Suppressor macrophage treated with lipopolysaccharide for 4 hours (primary cell): Measurements from ENCODE around the gene TP73.
A peak's percentile ranks its signal among the peaks of the same experiment; 100 is the strongest.

Source experiments
- DNase-seq: peaks from one replicate; pipeline ENCODE4 v3.0.0-alpha.2; 2020

Gene TP73

GRCh38 chr1:3674100-3675094 lies 22.1 kb downstream of the TP73 start:
- DNase-seq = no peak

GRCh38 chr1:3675436-3675835 lies 23.1 kb downstream of the TP73 start:
- DNase-seq = no peak

- DNase-seq = no peak
These were observed 24.5 kb downstream of the TP73 start for GRCh38 chr1:3676581-3677470.

- DNase-seq = peak; percentile 43
These were observed 25.2 kb downstream of the TP73 start for GRCh38 chr1:3677484-3677883.

- DNase-seq = peak; percentile 16
These were observed 26.2 kb downstream of the TP73 start for GRCh38 chr1:3678361-3679097.

- peak; percentile 12 for DNase-seq
These were observed 26.8 kb downstream of the TP73 start for GRCh38 chr1:3679098-3679555.

GRCh38 chr1:3679799-3680453 lies 27.6 kb downstream of the TP73 start:
- no peak for DNase-seq

- DNase-seq = no peak
These were observed 28.3 kb downstream of the TP73 start for GRCh38 chr1:3680488-3681230.

- DNase-seq = no peak
These were observed 29.0 kb downstream of the TP73 start for GRCh38 chr1:3681231-3681897.

GRCh38 chr1:3681898-3682806 lies 29.8 kb downstream of the TP73 start:
- no peak for DNase-seq

GRCh38 chr1:3683197-3683596 lies 30.9 kb downstream of the TP73 start:
- DNase-seq = no peak

- DNase-seq = peak; percentile 16
These were observed 31.7 kb downstream of the TP73 start for GRCh38 chr1:3683992-3684391.

GRCh38 chr1:3685222-3685621 lies 32.9 kb downstream of the TP73 start:
- DNase-seq = no peak

- no peak for DNase-seq
These were observed 33.6 kb downstream of the TP73 start for GRCh38 chr1:3685906-3686305.

- no peak for DNase-seq
These were observed 35.2 kb downstream of the TP73 start for GRCh38 chr1:3687504-3687903.

- DNase-seq = peak; percentile 46
These were observed 36.2 kb downstream of the TP73 start for GRCh38 chr1:3688356-3689137.

- DNase-seq = no peak
These were observed 36.9 kb downstream of the TP73 start for GRCh38 chr1:3689138-3689750.

- no peak for DNase-seq
These were observed 38.2 kb downstream of the TP73 start for GRCh38 chr1:3690282-3691065.
